Thymus (tissue), 11 donors: ENCODE results near the gene TTC3. TPM values are rescaled to one million over a fixed set of nuclear protein-coding genes. Genes with fewer than 3 reads are reported as not detected.

ENCODE experiments used
- DNase-seq, 9 donors: peaks; one replicate each; pipeline ENCODE4 v3.0.0-alpha.2; 2013; ENCODE audit warnings: low spot score in 9 of 9, low read depth in 6 of 9, missing footprints in 1 of 9
- H3K27ac ChIP-seq, 2 donors: one replicate each; pipeline ENCODE4 v1.5.1; 2013; ENCODE audit warnings: control low read depth in 1 of 2, low read depth in 1 of 2, low read length in 1 of 2, mild to moderate bottlenecking in 1 of 2, moderate library complexity in 1 of 2
- H3K27me3 ChIP-seq, 2 donors: one replicate each; pipeline ENCODE4 v1.5.1; 2013; ENCODE audit warnings: low read length in 1 of 2; ENCODE audit not compliant: control insufficient read depth in 2 of 2, insufficient read depth in 1 of 2
- H3K36me3 ChIP-seq, 2 donors: one replicate each; pipeline ENCODE4 v1.5.1; 2013; ENCODE audit warnings: low read length in 1 of 2, mild to moderate bottlenecking in 1 of 2, moderate library complexity in 1 of 2; ENCODE audit not compliant: control insufficient read depth in 2 of 2, insufficient read depth in 2 of 2
- H3K4me1 ChIP-seq, 2 donors: one replicate each; pipeline ENCODE4 v1.5.1; 2013; ENCODE audit warnings: low read length in 2 of 2; ENCODE audit not compliant: control insufficient read depth in 2 of 2, insufficient read depth in 2 of 2
- H3K4me3 ChIP-seq, 2 donors: one replicate each; pipeline ENCODE4 v1.5.1; 2013; ENCODE audit warnings: low read length in 2 of 2, control low read depth in 1 of 2, mild to moderate bottlenecking in 1 of 2
- H3K9me3 ChIP-seq, 2 donors: one replicate each; pipeline ENCODE4 v1.5.1; 2013; ENCODE audit warnings: low read length in 1 of 2, mild to moderate bottlenecking in 1 of 2; ENCODE audit not compliant: control insufficient read depth in 2 of 2, insufficient read depth in 1 of 2
- WGBS: extraction: QIAGEN DNeasy Blood & Tissue Kit; methylation state at CpG from one replicate; pipeline ENCODE4 v1.1.7; 2013; 5-methylcytosine and 5-hydroxymethylcytosine counted together
- polyA plus RNA-seq: library from polyadenylated mRNA; stranded (reverse); fragments of 200-250 nt; gene quantifications from one replicate; pipeline ENCODE4 v1.2.3, GENCODE V29; 2013
- total RNA-seq: library from RNA; stranded (reverse); fragments of 120-200 nt; gene quantifications from one replicate; pipeline ENCODE4 v1.2.4, GENCODE V29; 2013
- donor health status: healthy.

The TTC3 gene
- total and polyA plus RNA-seq, 2 donors: 37.7 to 80.2 TPM

DNA sequence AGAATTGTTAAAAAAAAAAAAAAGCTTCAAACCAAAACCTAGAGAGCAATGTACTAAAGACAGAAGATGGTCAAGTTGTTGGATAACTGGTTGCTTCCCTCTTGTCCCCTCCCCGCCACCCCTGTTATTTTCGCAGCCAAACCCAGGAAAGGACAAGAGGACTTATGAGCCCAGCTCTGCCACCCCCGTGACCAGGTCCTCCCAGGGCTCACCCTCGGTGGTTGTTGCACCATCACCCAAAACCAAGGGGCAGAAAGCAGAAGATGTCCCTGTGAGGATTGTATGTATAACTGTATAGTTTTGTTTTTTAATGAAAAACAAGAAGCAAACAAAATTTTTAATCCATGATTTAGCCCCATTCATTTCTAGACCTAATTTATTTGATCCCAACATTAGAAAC is 124.7 kb downstream of the TTC3 start:
- Histone ChIP-seq H3K4me3 (no peak overlapping the region), H3K36me3 (peaks cover 53 to 70% of the 10 kb centered on the region in 2 donors), H3K9me3 (no peaks in the 10 kb centered on the region), H3K4me1 (no peaks in the 10 kb centered on the region), H3K27me3 (no peaks in the 10 kb centered on the region), H3K27ac (no peak overlapping the region)
- DNase-seq: no peak
- WGBS: 99% methylated on average over 4 of the region's 4 CpGs

DNA sequence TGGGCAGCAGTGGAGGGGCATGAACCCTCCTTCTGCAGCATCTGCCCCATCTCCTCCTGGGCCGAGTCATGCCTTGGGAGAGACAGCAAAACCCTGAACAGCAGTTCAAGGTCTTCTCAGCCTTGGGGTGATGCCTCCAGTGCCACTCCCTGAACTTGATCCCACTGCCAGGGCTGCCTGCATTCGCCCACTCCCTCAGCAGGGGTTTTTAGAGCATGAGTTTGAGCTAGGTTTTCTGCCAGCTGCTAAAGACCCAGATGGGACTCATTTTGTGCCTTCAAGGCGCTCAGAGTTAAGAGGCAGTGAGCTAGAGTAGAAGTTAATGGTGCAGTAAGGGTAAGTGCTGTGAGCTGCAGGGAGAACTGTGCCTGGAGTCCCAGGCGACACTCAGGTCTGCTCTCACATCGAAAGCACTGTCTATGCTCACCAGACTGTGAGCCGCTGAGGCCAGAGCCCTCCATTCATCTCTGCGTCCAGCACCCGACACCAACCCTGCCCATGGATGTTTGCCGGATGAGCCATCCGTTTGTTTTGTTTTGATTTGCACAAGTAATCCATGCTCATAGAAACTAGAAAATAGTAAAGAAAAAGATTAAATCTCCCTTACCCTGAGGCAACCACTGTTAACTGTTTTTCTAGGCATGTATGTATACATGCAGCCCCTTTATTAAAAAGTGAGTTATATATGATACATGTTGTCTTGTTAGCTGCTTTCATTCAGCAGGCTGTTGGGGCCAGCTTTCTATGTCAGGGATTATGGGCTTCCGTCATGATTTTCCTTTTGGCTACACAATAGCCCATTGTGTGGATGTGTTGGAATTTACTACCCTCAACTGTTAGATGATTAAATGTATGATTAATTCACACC is 126.2 kb downstream of the TTC3 start:
- Histone ChIP-seq H3K27me3 (no peaks in the 10 kb centered on the region), H3K4me3 (no peak overlapping the region), H3K9me3 (no peaks in the 10 kb centered on the region), H3K36me3 (peaks cover 42 to 58% of the 10 kb centered on the region in 2 donors), H3K27ac (no peak overlapping the region), H3K4me1 (no peaks in the 10 kb centered on the region)
- DNase-seq: no peak
- 98% methylated on average over 11 of the region's 11 CpGs for WGBS

DNA sequence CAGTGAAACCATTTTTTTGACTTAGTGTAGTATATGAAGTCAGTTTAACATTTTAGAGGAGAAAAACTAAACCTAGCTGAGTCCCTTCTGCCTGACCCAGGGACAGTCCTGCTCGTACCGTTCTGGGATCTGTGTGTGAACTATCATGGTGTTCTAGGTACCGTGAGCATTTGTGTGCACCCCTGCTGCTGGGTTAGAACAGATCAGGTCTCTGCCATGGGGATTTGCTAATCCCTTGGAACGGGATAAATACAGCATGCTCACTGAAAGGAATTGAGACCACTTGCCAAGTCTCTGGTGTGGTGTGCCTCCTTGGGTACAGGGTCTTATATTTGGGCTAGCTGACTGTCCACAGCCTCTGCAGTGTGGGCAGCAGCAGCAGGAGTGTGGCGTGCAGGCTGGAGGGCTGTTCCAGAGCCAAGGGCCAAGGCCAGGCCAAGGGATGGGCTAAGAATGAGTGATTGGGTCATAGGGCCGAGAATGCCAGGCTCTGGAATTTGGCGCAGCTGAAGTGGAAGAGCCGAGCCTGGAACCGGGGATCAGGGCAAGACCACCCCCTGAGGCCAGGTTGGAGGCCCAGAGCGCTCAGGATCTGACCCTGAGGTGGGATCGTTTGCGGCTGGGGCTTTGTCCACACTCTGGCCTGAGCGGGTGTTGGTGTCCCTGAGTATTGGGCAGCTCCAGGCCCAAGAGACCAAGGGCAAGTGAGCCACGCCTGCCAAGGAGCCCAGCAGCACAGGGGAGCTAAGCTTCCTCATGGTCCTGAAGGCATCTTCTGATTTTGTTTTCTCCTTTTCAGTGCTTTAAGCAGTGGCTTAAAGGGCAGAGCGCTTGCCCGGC is 127.8 kb downstream of the TTC3 start:
- H3K4me1 ChIP-seq: no peaks in the 10 kb centered on the region
- 97% methylated on average over 16 of the region's 16 CpGs for WGBS
- H3K4me3 ChIP-seq: no peak overlapping the region
- H3K36me3 ChIP-seq: peaks cover 31 to 45% of the 10 kb centered on the region in 2 donors
- H3K27me3 ChIP-seq: no peaks in the 10 kb centered on the region
- H3K27ac ChIP-seq: no peak overlapping the region
- DNase-seq: no peak
- no peaks in the 10 kb centered on the region for H3K9me3 ChIP-seq

DNA sequence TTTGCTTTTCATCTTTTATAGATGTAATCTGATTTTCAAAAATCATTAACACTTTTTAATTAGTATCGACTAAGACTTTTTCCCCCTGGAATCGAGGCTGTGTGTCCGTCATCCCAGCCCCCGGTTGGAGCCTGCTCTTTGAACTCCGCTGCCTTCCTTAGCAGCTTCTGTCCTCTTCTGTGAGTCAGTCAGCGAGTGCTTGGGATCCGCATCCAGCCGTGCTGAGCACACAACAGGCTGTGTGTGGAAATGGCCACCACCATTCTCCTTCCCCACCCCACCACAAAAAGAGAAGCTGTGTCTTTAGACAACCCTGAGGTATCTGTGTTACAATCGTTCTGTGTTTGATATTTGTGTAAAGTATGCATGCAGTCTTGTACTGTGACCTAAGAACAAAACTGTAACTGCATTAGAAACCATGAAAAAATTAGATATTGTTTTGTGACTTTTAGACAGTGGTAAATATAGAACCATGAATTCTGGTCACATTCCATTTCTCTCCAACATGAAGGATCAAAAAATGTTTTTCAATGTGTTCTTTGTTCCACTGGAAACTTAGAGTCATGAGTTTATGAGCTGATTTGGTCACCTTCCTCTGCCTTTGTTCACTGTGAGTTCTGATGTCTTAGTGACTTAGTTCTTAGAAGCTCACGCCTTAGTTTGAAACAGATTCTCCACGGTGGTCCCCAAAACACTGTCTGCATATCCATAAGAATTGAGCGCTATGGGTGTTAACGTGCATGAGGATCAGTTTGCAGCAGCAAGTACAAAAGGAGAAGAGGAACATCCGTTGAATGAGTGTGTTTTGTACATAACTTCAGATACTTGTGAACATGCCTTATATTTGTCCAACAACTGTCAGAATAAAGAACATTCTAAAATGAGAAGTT is 129.4 kb downstream of the TTC3 start:
- Histone ChIP-seq H3K4me3 (no peak overlapping the region), H3K27me3 (no peaks in the 10 kb centered on the region), H3K36me3 (peaks cover 27 to 41% of the 10 kb centered on the region in 2 donors), H3K4me1 (peaks cover 0 to 5% of the 10 kb centered on the region in 2 donors), H3K27ac (no peak overlapping the region), H3K9me3 (no peaks in the 10 kb centered on the region)
- 97% methylated on average over 14 of the region's 14 CpGs for WGBS
- no peak for DNase-seq

DNA sequence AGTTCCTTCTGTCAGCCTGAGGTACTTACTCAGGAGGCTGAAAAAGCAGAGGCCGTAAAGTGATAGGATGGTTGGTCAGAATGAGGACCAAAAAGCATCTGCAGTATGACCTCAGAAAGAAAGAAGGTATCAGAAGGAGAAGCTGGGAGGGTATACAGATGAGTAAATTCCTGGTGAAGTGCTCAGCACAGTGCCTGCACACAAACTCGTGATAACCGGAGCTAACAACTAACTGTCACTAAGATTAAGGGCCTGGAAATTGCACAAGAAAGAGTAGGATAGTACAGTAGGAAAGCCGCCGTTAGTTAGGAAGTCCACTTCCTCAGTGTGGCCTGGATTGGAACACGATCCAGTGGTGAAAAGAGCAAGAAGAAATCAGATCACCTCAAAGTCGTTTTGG is 131.5 kb downstream of the TTC3 start:
- DNase-seq: no peak
- WGBS: 95% methylated on average over 7 of the region's 7 CpGs
- no peaks in the 10 kb centered on the region for H3K9me3 ChIP-seq

DNA sequence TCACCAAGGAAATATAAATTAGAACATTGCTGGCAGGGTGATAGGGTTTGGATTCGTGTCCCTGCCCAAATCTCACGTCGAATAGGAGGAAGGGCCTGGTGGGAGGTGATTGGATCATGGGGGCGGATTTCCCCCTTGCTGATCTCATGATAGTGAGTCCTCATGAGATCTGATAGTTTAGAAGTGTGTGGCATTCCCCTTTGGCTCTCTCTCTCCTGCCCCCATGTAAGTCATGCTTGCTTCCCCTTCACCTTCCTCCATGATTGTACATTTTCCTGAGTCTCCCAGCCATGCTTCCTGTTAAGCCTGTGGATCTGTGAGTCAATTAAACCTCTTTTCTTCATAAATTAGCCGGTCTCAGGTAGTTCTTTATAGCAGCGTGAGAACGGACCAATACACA is 133.4 kb downstream of the TTC3 start:
- peaks cover 6 to 10% of the 10 kb centered on the region in 2 donors for H3K36me3 ChIP-seq
- no peak overlapping the region for H3K27ac ChIP-seq
- H3K27me3 ChIP-seq: no peaks in the 10 kb centered on the region
- H3K9me3 ChIP-seq: peaks cover 0 to 4% of the 10 kb centered on the region in 2 donors
- H3K4me3 ChIP-seq: no peak overlapping the region
- DNase-seq: no peak
- 97% methylated on average over 7 of the region's 7 CpGs for WGBS
- peaks cover 2 to 15% of the 10 kb centered on the region in 2 donors for H3K4me1 ChIP-seq

More for the DNA sequence above, 131.5 kb downstream of the TTC3 start:
- Histone ChIP-seq H3K4me3 (no peak overlapping the region), H3K4me1 (peaks cover 2 to 15% of the 10 kb centered on the region in 2 donors), H3K27me3 (no peaks in the 10 kb centered on the region), H3K36me3 (peaks cover 15 to 28% of the 10 kb centered on the region in 2 donors), H3K27ac (no peak overlapping the region)

DNA sequence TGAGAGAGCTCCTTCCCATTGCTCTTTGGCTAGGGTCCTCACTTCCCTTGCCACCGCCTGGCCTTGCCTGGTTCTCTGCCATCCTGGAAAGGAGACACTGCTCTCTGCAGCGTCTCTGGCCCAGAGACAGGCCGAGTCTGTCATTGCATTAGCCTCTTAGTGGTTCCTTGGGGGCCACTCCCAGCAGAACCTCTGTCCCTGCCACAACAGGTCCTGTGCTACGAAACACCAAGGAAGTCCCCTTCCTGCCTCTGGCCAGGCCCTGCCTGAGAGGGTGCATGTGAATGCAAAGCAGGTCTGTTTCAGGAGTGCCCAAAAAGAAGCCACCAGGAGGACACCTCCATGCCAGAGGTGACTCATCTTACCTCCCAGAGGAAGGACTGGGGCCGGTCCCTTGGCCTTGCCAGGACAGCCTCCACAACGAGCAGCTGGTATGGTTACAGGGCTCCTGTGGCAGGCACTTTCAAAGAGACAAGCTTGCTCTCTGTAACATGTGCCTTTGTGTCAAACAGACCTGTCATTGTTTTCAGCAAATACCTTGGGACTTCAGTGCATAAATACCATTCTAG is 134.5 kb downstream of the TTC3 start:
- Histone ChIP-seq H3K36me3 (peaks cover 1 to 2% of the 10 kb centered on the region in 2 donors), H3K4me1 (peaks cover 2 to 15% of the 10 kb centered on the region in 2 donors), H3K27me3 (no peaks in the 10 kb centered on the region), H3K4me3 (no peak overlapping the region), H3K9me3 (peaks cover 0 to 4% of the 10 kb centered on the region in 2 donors), H3K27ac (no peak overlapping the region)
- 71% methylated on average over 6 of the region's 6 CpGs for WGBS
- peak in 2 of 9 donors; percentile 6 to 37 for DNase-seq

DNA sequence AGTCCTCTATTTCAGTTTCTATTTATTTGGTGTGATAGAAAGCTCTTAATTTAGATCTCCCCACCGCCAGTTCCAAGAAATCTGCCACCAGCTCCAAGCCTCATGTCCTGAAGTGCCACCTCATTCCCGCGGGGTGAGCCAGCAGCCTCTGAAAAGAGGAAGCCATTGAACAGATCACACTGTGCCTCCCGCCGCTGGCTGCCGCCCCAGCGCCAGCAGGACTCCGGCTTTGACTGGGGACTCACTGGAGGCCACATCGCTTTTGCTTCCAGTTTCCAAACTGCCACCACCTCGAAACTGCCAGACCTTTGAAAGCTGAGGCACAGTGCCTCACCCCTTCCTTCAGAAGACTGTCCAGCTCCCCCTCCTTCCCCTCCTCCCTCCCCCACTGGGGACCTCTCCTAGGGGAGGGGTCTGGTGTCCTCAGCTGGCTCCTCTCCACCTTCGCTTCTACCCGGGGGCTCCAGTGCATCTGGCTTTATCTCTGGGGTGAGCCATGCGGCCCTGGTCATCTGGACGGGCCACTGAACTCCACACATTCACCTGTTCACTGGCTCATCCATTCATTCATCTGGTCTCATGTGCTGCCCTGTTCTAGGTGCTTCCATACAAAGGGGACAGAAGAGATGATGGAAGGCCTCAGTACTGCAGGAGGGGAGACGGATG is 135.1 kb downstream of the TTC3 start:
- H3K4me3 ChIP-seq: no peak overlapping the region
- H3K27me3 ChIP-seq: no peaks in the 10 kb centered on the region
- peak overlapping the region in 1 of 2 donors; percentile 32 for H3K27ac ChIP-seq
- H3K9me3 ChIP-seq: peaks cover 0 to 4% of the 10 kb centered on the region in 2 donors
- WGBS: 32% methylated on average over 15 of the region's 15 CpGs
- DNase-seq: peak in 2 of 9 donors; percentile 12 to 33
- peaks cover 2 to 15% of the 10 kb centered on the region in 2 donors for H3K4me1 ChIP-seq
- H3K36me3 ChIP-seq: no peaks in the 10 kb centered on the region
